GM21825 (cell line): Measurements from ENCODE around the gene ARHGEF25.
A peak's percentile ranks its signal among the peaks of the same experiment; 100 is the strongest.
"Not testable (repeated sequence)": the region's sequence is repeated elsewhere in the genome, so short reads cannot be mapped to it uniquely, and the experiment has no call there.

Experiments used
- ATAC-seq: cut with Tn5 transposase; IDR thresholded peaks from one replicate; pipeline ENCODE4 v1.9.1; 2021; ENCODE audit warnings: mild to moderate bottlenecking, moderate library complexity; ENCODE audit not compliant: unreplicated experiment

Gene ARHGEF25

GRCh38 chr12:57611108-57611826, at the start of gene ARHGEF25:
Gene ARHGEF25, plus strand, starts transcription at chr12:57611435. Its CDS starts 460 bp downstream, at chr12:57611895.
- no peak for ATAC-seq

GRCh38 chr12:57563358-57563757, 47.9 kb upstream of the ARHGEF25 start:
- ATAC-seq, result no peak

- no peak for ATAC-seq
These were observed 47.0 kb upstream of the ARHGEF25 start for GRCh38 chr12:57564178-57564740.

- no peak for ATAC-seq
These were observed 42.4 kb upstream of the ARHGEF25 start for GRCh38 chr12:57568838-57569237.

- no peak for ATAC-seq
These were observed 41.4 kb upstream of the ARHGEF25 start for GRCh38 chr12:57569858-57570257.

GRCh38 chr12:57570438-57570837, 40.8 kb upstream of the ARHGEF25 start:
- not testable (repeated sequence) for ATAC-seq

GRCh38 chr12:57571926-57572762, 39.1 kb upstream of the ARHGEF25 start:
- no peak for ATAC-seq

- no peak for ATAC-seq
These were observed 36.4 kb upstream of the ARHGEF25 start for GRCh38 chr12:57574795-57575194.

- ATAC-seq, result no peak
These were observed 35.2 kb upstream of the ARHGEF25 start for GRCh38 chr12:57575771-57576612.

GRCh38 chr12:57576613-57577160, 34.5 kb upstream of the ARHGEF25 start:
- ATAC-seq, result no peak

GRCh38 chr12:57577981-57578758, 33.1 kb upstream of the ARHGEF25 start:
- no peak for ATAC-seq

GRCh38 chr12:57579011-57579410, 32.2 kb upstream of the ARHGEF25 start:
- no peak for ATAC-seq

- no peak for ATAC-seq
These were observed 31.4 kb upstream of the ARHGEF25 start for GRCh38 chr12:57579677-57580465.

GRCh38 chr12:57580466-57580795, 30.8 kb upstream of the ARHGEF25 start:
- ATAC-seq, result no peak

- ATAC-seq, result no peak
These were observed 29.4 kb upstream of the ARHGEF25 start for GRCh38 chr12:57581802-57582201.

GRCh38 chr12:57582440-57582839, 28.8 kb upstream of the ARHGEF25 start:
- ATAC-seq, result no peak

- ATAC-seq, result peak; percentile 89
These were observed 28.0 kb upstream of the ARHGEF25 start for GRCh38 chr12:57583008-57583831.

- no peak for ATAC-seq
These were observed 27.2 kb upstream of the ARHGEF25 start for GRCh38 chr12:57584050-57584449.
